ENCODE results near the gene TIGD3. TPM values are rescaled to one million over a fixed set of nuclear protein-coding genes. Genes with fewer than 3 reads are reported as not detected.

The TIGD3 gene
- total and polyA plus RNA-seq, 2 experiments from 2014 or later = 1.2 to 3.0 TPM

DNA sequence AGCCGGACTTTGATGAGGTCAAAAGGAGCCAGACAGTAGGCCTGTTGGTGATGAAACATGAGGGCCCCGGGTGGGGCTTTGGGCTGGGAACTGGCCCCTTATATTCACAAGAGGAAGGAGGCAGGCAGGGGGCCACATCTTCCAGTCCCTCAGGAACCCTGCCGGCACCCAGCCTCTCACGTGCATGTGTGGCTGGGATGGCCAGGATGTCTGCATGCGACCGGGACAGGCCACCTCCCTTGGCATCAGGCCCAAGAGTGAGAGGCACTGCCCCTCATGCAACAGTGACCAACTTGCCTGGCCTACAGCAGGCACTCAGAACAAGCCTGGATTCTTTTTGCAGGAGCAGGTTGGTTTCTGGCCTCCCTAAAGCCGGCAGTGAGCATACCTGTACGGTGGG, 22.5 kb downstream of the TIGD3 start (continued):
- TF ChIP-seq, protein P1, sequence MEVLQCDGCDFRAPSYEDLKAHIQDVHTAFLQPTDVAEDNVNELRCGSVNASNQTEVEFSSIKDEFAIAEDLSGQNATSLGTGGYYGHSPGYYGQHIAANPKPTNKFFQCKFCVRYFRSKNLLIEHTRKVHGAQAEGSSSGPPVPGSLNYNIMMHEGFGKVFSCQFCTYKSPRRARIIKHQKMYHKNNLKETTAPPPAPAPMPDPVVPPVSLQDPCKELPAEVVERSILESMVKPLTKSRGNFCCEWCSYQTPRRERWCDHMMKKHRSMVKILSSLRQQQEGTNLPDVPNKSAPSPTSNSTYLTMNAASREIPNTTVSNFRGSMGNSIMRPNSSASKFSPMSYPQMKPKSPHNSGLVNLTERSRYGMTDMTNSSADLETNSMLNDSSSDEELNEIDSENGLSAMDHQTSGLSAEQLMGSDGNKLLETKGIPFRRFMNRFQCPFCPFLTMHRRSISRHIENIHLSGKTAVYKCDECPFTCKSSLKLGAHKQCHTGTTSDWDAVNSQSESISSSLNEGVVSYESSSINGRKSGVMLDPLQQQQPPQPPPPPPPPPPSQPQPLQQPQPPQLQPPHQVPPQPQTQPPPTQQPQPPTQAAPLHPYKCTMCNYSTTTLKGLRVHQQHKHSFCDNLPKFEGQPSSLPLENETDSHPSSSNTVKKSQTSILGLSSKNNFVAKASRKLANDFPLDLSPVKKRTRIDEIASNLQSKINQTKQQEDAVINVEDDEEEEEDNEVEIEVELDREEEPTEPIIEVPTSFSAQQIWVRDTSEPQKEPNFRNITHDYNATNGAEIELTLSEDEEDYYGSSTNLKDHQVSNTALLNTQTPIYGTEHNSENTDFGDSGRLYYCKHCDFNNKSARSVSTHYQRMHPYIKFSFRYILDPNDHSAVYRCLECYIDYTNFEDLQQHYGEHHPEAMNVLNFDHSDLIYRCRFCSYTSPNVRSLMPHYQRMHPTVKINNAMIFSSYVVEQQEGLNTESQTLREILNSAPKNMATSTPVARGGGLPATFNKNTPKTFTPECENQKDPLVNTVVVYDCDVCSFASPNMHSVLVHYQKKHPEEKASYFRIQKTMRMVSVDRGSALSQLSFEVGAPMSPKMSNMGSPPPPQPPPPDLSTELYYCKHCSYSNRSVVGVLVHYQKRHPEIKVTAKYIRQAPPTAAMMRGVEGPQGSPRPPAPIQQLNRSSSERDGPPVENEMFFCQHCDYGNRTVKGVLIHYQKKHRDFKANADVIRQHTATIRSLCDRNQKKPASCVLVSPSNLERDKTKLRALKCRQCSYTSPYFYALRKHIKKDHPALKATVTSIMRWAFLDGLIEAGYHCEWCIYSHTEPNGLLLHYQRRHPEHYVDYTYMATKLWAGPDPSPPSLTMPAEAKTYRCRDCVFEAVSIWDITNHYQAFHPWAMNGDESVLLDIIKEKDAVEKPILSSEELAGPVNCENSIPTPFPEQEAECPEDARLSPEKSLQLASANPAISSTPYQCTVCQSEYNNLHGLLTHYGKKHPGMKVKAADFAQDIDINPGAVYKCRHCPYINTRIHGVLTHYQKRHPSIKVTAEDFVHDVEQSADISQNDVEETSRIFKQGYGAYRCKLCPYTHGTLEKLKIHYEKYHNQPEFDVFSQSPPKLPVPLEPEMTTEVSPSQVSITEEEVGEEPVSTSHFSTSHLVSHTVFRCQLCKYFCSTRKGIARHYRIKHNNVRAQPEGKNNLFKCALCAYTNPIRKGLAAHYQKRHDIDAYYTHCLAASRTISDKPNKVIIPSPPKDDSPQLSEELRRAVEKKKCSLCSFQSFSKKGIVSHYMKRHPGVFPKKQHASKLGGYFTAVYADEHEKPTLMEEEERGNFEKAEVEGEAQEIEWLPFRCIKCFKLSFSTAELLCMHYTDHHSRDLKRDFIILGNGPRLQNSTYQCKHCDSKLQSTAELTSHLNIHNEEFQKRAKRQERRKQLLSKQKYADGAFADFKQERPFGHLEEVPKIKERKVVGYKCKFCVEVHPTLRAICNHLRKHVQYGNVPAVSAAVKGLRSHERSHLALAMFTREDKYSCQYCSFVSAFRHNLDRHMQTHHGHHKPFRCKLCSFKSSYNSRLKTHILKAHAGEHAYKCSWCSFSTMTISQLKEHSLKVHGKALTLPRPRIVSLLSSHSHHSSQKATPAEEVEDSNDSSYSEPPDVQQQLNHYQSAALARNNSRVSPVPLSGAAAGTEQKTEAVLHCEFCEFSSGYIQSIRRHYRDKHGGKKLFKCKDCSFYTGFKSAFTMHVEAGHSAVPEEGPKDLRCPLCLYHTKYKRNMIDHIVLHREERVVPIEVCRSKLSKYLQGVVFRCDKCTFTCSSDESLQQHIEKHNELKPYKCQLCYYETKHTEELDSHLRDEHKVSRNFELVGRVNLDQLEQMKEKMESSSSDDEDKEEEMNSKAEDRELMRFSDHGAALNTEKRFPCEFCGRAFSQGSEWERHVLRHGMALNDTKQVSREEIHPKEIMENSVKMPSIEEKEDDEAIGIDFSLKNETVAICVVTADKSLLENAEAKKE (CRISPR knock-in tag; IDR thresholded peaks at IDR 0.05) = no peak
- TF ChIP-seq JUNB (IDR thresholded peaks at IDR 0.05; ENCODE audit: unreplicated experiment) (no peak), STAT1 (IDR thresholded peaks at IDR 0.05; ENCODE audit: unreplicated experiment) (no peak), EZH2phosphoT487 (IDR thresholded peaks at IDR 0.05; ENCODE audit: unreplicated experiment) (no peak), EZH2 (IDR thresholded peaks at IDR 0.05; ENCODE audit: low read depth, unreplicated experiment) (no peak)

DNA sequence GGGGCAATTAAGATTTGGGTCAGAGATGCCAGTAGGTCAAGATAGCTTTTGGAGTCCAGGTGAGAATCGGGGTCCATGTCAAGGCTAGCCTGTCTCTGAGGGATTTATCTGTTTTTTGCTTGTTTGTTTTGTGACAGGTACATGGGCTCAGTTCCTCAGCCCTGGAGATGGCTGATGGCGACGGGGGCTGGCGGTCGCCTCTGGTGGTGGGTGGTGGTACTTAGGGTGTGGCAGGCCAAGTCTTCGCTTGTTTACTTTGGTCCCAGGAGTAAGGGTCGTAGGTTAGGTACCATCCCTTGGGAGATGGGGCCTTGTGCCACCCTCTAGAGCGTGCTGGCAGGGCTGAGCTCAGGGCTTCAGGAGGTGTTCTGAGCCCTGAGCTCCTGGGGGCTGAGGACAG, 23.2 kb downstream of the TIGD3 start:
- peak; percentile 7; the same call in 2 of the 3 replicates for ATAC-seq
- H3K27me3 Mint-ChIP-seq (ENCODE audit: insufficient read depth, low read depth, poor library complexity) = peaks cover 17% of the 10 kb centered on the region

More for the DNA sequence above, 23.2 kb downstream of the TIGD3 start:
- no peaks in the 10 kb centered on the region for H3K36me3 ChIP-seq (ENCODE audit: insufficient read depth)
- no peak overlapping the region for H3K4me3 ChIP-seq
- DNase-seq (ENCODE audit: low spot score) = no peak
- no peaks in the 10 kb centered on the region for H3K79me2 ChIP-seq (replicated peaks; ENCODE audit: insufficient read depth)
- H3K4me1 ChIP-seq (ENCODE audit: insufficient read depth) = peaks cover 7% of the 10 kb centered on the region
- TF ChIP-seq, protein P2, sequence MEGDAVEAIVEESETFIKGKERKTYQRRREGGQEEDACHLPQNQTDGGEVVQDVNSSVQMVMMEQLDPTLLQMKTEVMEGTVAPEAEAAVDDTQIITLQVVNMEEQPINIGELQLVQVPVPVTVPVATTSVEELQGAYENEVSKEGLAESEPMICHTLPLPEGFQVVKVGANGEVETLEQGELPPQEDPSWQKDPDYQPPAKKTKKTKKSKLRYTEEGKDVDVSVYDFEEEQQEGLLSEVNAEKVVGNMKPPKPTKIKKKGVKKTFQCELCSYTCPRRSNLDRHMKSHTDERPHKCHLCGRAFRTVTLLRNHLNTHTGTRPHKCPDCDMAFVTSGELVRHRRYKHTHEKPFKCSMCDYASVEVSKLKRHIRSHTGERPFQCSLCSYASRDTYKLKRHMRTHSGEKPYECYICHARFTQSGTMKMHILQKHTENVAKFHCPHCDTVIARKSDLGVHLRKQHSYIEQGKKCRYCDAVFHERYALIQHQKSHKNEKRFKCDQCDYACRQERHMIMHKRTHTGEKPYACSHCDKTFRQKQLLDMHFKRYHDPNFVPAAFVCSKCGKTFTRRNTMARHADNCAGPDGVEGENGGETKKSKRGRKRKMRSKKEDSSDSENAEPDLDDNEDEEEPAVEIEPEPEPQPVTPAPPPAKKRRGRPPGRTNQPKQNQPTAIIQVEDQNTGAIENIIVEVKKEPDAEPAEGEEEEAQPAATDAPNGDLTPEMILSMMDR (conservative IDR thresholded peaks at IDR 0.05; ENCODE audit: low read depth in 2 of 2) = peak; percentile 29 to 30; a peak in 2 of 4 replicates
- TF ChIP-seq STAT1 (IDR thresholded peaks at IDR 0.05; ENCODE audit: unreplicated experiment) (no peak), ZNF331 (CRISPR knock-in tag; IDR thresholded peaks at IDR 0.05; ENCODE audit: low read depth) (no peak), CREB1 (CRISPR knock-in tag; IDR thresholded peaks at IDR 0.05; ENCODE audit: low read depth) (no peak)
- peaks cover 11% of the 10 kb centered on the region for H3K4me1 Mint-ChIP-seq
- H3K4me3 Mint-ChIP-seq = no peak overlapping the region
- H2AFZ ChIP-seq = no peak overlapping the region
- no peak overlapping the region for H3K27ac Mint-ChIP-seq
- no peaks in the 10 kb centered on the region for H3F3A ChIP-seq (replicated peaks; ENCODE audit: low read depth)
- no peaks in the 10 kb centered on the region for H3K36me3 Mint-ChIP-seq (ENCODE audit: low read depth)
- no peaks in the 10 kb centered on the region for H4K20me1 ChIP-seq (replicated peaks; ENCODE audit: insufficient read depth)
- no peaks in the 10 kb centered on the region for H3K9me2 ChIP-seq (ENCODE audit: insufficient read depth)
- no peak overlapping the region for H3K27ac ChIP-seq (ENCODE audit: low read depth)
- H3K9me3 Mint-ChIP-seq = no peaks in the 10 kb centered on the region
- no peak overlapping the region for H3K4me2 ChIP-seq
- H3K27me3 ChIP-seq (ENCODE audit: insufficient read depth) = no peaks in the 10 kb centered on the region

Measured in GM23338 (cell line).